Measurements from ENCODE around the gene MRPL53. TPM values are rescaled to one million over a fixed set of nuclear protein-coding genes. Genes with fewer than 3 reads are reported as not detected.

The MRPL53 gene
- polyA plus RNA-seq, 3 donors = 48.6 to 133 (median 106) TPM

DNA sequence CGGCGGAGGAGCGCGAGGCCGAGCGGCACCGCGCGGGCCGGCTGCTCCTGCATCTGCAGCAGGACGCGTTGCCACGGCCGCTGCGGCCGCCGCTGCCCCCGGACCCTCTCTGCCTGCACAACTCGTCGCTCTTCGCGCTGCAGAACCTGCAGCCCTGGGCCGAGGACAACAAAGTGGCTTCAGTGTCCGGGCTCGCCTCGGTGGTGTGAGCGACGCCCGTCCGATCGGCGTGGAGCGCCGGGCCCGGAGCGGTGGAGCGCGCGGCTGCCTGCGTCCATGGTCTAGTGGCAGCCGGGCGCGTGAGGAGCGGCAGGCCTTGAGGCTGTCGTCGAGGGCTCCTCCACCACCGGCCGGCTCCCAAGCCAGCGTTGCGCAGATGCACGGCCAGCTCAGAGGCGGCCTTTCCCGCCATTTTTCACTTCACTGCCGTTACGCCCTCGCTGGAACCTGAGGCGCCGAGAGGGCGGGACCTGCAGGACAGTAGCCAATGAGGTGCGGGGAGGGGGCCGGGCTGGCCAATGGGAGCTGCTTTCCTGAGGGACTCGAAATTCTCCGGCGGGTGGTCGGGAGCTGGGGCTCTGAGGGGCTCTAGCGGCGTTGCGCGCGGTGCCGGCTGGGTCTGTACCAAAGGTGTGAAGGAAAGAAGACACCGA, 43.6 kb upstream of the MRPL53 start:
- Mint-ChIP-seq H3K27me3 (ENCODE audit: low read depth in 3 of 3) (peaks cover 86 to 99% (median 92%) of the 10 kb centered on the region in 3 donors), H3K4me3 (peak overlapping the region; percentile 72 to 93), H3K36me3 (peaks cover 7 to 10% of the 10 kb centered on the region in 2 donors), H3K27ac (no peak overlapping the region), H3K4me1 (peaks cover 37% of the 10 kb centered on the region), H3K9me3 (peaks cover 2 to 28% (median 24%) of the 10 kb centered on the region in 7 donors)
- Histone ChIP-seq H3K9ac (ENCODE audit: insufficient read depth, low read length, poor library complexity, severe bottlenecking) (no peak overlapping the region), H3K4me3 (replicated peaks in 1 of 3; ENCODE audit: low read depth in 2 of 3, low read length in 3 of 3) (peak overlapping the region; percentile 26 to 72 (median 27)), H3K4me1 (ENCODE audit: control insufficient read depth in 1 of 2, insufficient read depth in 2 of 2, low read length in 2 of 2) (peaks cover 26 to 32% of the 10 kb centered on the region in 2 donors), H3K4me2 (replicated peaks; ENCODE audit: extremely low read depth, low read length, poor library complexity, severe bottlenecking) (peak overlapping the region; percentile 86), H3K36me3 (replicated peaks in 1 of 2; ENCODE audit: control insufficient read depth in 1 of 2, insufficient read depth in 2 of 2, low read length in 2 of 2) (no peaks in the 10 kb centered on the region), H3K9me3 (replicated peaks in 1 of 2; ENCODE audit: control insufficient read depth in 1 of 2, insufficient read depth in 1 of 2, low read length in 2 of 2) (peaks cover 0 to 23% of the 10 kb centered on the region in 2 donors), H3K27me3 (ENCODE audit: control insufficient read depth in 2 of 2, insufficient read depth in 2 of 2, low read length in 2 of 2) (peaks cover 77 to 98% of the 10 kb centered on the region in 2 donors), H2AFZ (ENCODE audit: insufficient read depth, low read depth, low read length, poor library complexity, severe bottlenecking) (peak overlapping the region; percentile 74), H4K20me1 (ENCODE audit: insufficient read depth, low read length) (no peaks in the 10 kb centered on the region), H3K27ac (ENCODE audit: low read depth in 1 of 2, low read length in 2 of 2) (no peak overlapping the region), H3K79me2 (ENCODE audit: insufficient read depth, low read length) (no peaks in the 10 kb centered on the region)
- intact Hi-C loops (cut with micrococcal nuclease) = no loop called here
- TF ChIP-seq, protein P1, sequence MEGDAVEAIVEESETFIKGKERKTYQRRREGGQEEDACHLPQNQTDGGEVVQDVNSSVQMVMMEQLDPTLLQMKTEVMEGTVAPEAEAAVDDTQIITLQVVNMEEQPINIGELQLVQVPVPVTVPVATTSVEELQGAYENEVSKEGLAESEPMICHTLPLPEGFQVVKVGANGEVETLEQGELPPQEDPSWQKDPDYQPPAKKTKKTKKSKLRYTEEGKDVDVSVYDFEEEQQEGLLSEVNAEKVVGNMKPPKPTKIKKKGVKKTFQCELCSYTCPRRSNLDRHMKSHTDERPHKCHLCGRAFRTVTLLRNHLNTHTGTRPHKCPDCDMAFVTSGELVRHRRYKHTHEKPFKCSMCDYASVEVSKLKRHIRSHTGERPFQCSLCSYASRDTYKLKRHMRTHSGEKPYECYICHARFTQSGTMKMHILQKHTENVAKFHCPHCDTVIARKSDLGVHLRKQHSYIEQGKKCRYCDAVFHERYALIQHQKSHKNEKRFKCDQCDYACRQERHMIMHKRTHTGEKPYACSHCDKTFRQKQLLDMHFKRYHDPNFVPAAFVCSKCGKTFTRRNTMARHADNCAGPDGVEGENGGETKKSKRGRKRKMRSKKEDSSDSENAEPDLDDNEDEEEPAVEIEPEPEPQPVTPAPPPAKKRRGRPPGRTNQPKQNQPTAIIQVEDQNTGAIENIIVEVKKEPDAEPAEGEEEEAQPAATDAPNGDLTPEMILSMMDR (IDR thresholded peaks at IDR 0.05) = no peak
- DNase-seq = peak in 2 of 3 donors; percentile 55 to 60
- WGBS (ENCODE audit: insufficient coverage) = 2% methylated on average over 72 of the region's 72 CpGs

DNA sequence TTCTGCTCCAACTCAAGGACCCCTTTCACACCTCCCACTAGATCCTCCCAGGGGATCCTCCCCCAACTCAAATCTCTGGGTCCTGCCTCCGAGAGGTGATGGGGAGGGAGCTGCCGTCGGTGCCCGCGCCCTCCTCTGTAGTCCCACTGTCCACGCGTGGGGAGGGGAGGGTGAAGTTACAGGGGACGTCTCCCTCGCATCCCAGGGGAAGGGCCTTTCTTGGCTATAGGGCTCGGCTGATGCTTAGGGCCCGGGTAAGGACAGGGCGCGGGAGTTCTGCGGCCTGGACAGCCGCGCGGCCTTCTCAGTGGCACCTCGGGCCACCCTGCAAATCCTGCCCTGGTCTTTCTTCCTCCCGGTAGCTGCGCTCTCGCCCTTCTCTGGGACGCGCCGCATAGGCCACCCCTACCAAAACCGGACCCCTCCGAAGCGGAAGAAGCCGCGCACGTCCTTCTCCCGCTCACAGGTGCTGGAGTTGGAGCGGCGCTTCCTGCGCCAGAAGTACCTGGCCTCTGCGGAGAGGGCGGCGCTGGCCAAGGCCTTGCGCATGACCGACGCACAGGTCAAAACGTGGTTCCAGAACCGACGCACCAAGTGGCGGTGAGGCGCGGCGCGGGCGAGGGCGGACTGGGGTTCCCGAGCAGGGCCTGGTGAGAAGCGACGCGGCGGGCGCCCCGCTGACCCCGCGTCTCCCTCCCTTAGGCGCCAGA, 42.9 kb upstream of the MRPL53 start:
- no peak overlapping the region for H3K9ac ChIP-seq (ENCODE audit: insufficient read depth, low read length, poor library complexity, severe bottlenecking)
- no peaks in the 10 kb centered on the region for H3K79me2 ChIP-seq (ENCODE audit: insufficient read depth, low read length)
- peaks cover 81 to 99% of the 10 kb centered on the region in 2 donors for H3K27me3 ChIP-seq (ENCODE audit: control insufficient read depth in 2 of 2, insufficient read depth in 2 of 2, low read length in 2 of 2)
- no peak overlapping the region for H3K27ac ChIP-seq (ENCODE audit: low read depth in 1 of 2, low read length in 2 of 2)
- no peaks in the 10 kb centered on the region for H4K20me1 ChIP-seq (ENCODE audit: insufficient read depth, low read length)
- H2AFZ ChIP-seq (ENCODE audit: insufficient read depth, low read depth, low read length, poor library complexity, severe bottlenecking) = peak overlapping the region; percentile 74
- Mint-ChIP-seq H3K27me3 (ENCODE audit: low read depth in 3 of 3) (peaks cover 87 to 100% (median 93%) of the 10 kb centered on the region in 3 donors), H3K9me3 (peaks cover 2 to 28% (median 24%) of the 10 kb centered on the region in 7 donors), H3K4me1 (peaks cover 39% of the 10 kb centered on the region), H3K4me3 (peak overlapping the region; percentile 67 to 90), H3K27ac (peak overlapping the region in 2 of 7 donors; percentile 33 to 53), H3K36me3 (peaks cover 9 to 10% of the 10 kb centered on the region in 2 donors)
- WGBS (ENCODE audit: insufficient coverage) = 5% methylated on average over 55 of the region's 60 CpGs
- peak overlapping the region in 1 of 3 experiments; percentile 72 for H3K4me3 ChIP-seq (replicated peaks in 1 of 3; ENCODE audit: low read depth in 2 of 3, low read length in 3 of 3)
- H3K4me2 ChIP-seq (replicated peaks; ENCODE audit: extremely low read depth, low read length, poor library complexity, severe bottlenecking) = peak overlapping the region; percentile 86
- no peak for DNase-seq
- H3K36me3 ChIP-seq (replicated peaks in 1 of 2; ENCODE audit: control insufficient read depth in 1 of 2, insufficient read depth in 2 of 2, low read length in 2 of 2) = no peaks in the 10 kb centered on the region
- H3K9me3 ChIP-seq (replicated peaks in 1 of 2; ENCODE audit: control insufficient read depth in 1 of 2, insufficient read depth in 1 of 2, low read length in 2 of 2) = peaks cover 0 to 26% of the 10 kb centered on the region in 2 donors
- peaks cover 26 to 32% of the 10 kb centered on the region in 2 donors for H3K4me1 ChIP-seq (ENCODE audit: control insufficient read depth in 1 of 2, insufficient read depth in 2 of 2, low read length in 2 of 2)
- TF ChIP-seq, protein P1 (IDR thresholded peaks at IDR 0.05) = no peak
- intact Hi-C loops (cut with micrococcal nuclease) = no loop called here

Measured in CD14-positive monocyte (primary cell).